GM12891 (cell line): Measurements from ENCODE around the gene FAM174C.
A peak's percentile ranks its signal among the peaks of the same experiment; 100 is the strongest.
"Not testable (repeated sequence)": the region's sequence is repeated elsewhere in the genome, so short reads cannot be mapped to it uniquely, and the experiment has no call there.

Source experiments
- DNase-seq: peaks from one replicate; pipeline ENCODE4 v3.0.0; 2011; ENCODE audit warnings: low spot score; ENCODE audit not compliant: insufficient read length
- FAIRE-seq: peaks from 2 replicates; lab custom pipeline; 2011; peaks lifted over from hg19 to GRCh38; lab: Jason Lieb, UNC
- PAX5 ChIP-seq: IDR thresholded peaks from 2 replicates; pipeline ENCODE4 v1.6.1; 2011; ENCODE audit warnings: low read length, moderate library complexity, mild to moderate bottlenecking; ENCODE audit not compliant: insufficient read depth, severe bottlenecking
- POLR2A ChIP-seq: IDR thresholded peaks from 2 replicates; pipeline ENCODE4 v1.6.1; 2011; ENCODE audit warnings: low read depth, low read length, control low read depth
- POLR2AphosphoS5 ChIP-seq: IDR thresholded peaks from 2 replicates; pipeline ENCODE4 v1.6.1; 2011; ENCODE audit warnings: low read depth, low read length, control low read depth
- POU2F2 ChIP-seq: IDR thresholded peaks from 2 replicates; pipeline ENCODE4 v1.6.1; 2011; ENCODE audit warnings: low read depth, mild to moderate bottlenecking, control low read depth, low read length, moderate library complexity
- SPI1 ChIP-seq: IDR thresholded peaks from 2 replicates; pipeline ENCODE4 v1.6.1; 2011; ENCODE audit warnings: low read depth, low read length, control low read depth
- TAF1 ChIP-seq: IDR thresholded peaks from 2 replicates; pipeline ENCODE4 v1.6.1; 2011; ENCODE audit warnings: low read depth, low read length, control low read depth

The FAM174C gene

DNA sequence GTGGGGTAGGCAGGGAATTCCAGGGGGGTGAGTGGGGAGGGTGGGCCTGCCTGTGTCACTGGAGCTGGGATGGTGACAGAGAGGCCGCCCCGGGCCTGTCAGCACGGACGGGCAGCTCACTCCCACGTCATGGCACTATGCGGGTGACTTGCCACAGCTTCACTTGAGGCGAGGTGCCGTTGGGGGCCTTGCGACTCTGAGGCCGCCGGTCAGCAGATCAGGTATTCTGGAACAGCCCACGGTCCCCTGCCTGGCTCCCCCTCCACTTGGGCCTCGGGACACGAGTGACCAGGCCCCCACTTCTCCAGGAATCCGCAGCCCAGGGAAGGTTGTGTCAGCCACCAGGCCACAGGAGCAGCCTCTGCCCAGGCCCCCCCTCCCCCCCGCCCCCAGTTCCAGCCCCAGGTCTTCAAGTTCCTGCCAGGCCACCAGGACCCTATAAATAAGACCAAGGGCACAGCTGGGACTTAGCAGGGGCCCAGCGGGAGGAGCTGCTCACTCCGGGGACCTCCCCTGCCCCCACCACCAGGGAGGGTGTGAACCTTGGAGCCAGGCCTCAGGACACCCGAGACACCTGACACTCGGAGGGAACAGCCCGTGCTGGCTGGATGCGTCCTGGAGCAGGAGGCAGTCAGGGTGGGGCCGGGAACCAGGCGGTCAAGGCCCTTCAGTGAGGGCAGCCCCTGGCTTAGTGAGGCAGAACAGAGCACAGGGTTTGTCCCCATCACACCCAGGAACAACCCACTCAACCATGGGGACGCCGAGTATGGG is 29.7 kb upstream of the FAM174C start:
- no peak for FAIRE-seq

DNA sequence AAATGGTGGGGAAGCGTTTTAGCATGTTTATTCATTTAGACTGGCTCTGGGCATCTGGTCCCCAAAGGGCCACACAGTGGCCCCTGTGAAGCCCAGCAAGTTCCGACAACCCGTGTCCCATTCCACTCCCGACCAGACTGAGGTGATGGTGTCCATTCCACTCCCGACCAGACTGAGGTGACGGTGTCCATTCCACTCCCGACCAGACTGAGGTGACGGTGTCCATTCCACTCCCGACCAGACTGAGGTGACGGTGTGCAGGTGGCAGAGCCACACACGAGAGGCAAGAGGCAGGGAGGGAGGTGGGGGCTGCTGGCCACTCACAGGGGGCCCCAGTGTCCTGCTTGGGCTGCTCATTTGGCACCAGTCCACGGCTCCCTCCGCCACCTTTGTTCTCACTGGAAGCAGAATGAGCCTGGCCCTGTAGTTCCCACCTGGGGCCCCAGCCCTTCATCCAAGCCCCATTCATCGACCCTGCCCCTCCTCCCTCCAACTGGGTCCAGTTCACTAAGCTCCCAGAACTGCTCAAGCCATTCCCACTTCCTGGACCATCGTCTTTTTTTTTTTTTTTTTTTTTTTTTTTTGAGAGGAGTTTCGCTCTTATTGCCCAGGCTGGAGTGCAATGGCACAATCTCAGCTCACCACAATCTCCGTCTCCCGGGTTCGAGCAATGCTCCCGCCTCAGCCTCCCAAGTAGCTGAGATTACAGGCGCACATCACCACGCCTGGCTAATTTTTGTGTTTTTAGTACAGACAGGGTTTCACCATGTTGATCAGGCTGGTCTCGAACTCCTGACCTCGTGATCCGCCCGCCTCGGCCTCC is 28.9 kb upstream of the FAM174C start:
- peak; percentile 58 for FAIRE-seq
- DNase-seq: not testable (repeated sequence)

More for the DNA sequence above, 29.7 kb upstream of the FAM174C start:
- no peak for TF ChIP-seq SPI1
- TF ChIP-seq TAF1: no peak
- TF ChIP-seq PAX5: no peak
- TF ChIP-seq POLR2A: no peak
- no peak for TF ChIP-seq POU2F2
- TF ChIP-seq POLR2AphosphoS5: no peak
- DNase-seq: no peak

DNA sequence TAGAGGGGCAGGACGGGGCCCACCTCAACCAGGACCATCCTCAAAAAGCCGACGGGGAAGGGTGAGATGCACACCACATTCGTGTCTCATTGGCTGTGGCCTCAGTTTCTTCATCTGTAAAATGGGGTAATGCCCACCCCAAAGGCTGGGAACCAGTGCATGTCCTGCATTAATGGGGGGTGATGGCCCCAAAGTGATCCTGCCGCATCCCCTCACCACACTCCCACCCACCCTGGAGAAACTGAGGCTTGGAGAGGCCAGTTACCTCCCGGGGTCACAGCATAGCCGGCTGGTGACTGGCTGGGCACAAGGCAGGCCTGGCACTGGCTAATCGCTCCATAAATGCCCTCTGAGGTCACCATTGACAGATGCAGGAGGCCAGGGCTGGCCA is 27.6 kb upstream of the FAM174C start:
- DNase-seq: no peak
- FAIRE-seq: no peak
- TF ChIP-seq PAX5 (no peak), POLR2AphosphoS5 (no peak), POLR2A (no peak), TAF1 (no peak), SPI1 (no peak), POU2F2 (no peak)

GRCh38 chr19:1248139-1248785 is 27.1 kb upstream of the FAM174C start, which contains the start of gene MIDN:
TSS of gene MIDN (plus strand) at chr19:1248583. CDS start at chr19:1250297, 1,714 bp downstream.
- no peak for DNase-seq
- TF ChIP-seq TAF1 (no peak), POLR2A (peak; percentile 87), SPI1 (no peak), PAX5 (no peak), POLR2AphosphoS5 (peak; percentile 82), POU2F2 (no peak)
- peak; percentile 87 for FAIRE-seq

- DNase-seq (no peak), FAIRE-seq (peak; percentile 82)
- TF ChIP-seq POU2F2: no peak
- peak; percentile 43 for TF ChIP-seq PAX5
- TF ChIP-seq SPI1: no peak
- TF ChIP-seq POLR2AphosphoS5: no peak; the same call in 1 of the 2 replicates
Measured at GRCh38 chr19:1248786-1249297, 26.5 kb upstream of the FAM174C start.

DNA sequence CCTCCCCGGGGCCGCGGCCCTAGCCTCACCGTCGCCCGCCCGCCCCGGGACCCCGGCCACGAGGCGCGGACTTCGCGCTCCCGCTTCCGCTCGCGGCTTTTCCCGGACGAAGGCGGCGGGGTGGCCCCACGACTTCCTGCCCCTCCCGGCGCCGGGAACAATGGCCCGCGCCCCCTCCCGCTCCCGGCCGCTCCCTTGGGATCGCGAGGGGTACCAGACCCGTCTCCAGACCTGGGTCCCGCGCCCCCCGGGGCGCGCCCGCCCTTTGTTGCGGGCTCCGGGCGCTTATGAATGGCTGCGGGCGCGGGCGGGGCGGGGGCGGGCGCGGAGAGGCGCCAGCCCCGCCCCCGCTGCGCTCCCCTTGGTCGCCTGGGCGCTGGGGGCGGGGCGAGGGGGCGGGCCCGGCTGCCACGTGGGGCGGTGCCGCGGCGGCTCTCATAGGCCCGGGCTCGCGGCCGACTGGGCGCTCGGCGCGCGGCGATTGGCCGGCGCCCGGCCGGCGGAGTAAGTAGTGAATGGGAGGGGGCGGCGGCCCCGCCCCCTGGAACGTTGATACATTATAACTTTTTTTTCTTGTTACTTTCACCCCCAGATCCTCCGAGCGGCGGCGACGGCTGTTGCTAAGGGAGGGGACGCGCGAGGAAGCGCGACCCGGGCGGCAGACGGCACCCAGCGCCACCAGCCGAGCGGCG is 25.9 kb upstream of the FAM174C start:
- peak; percentile 91 for FAIRE-seq
- TF ChIP-seq SPI1: no peak
- TF ChIP-seq POLR2AphosphoS5: peak; percentile 66; the same call in 1 of the 2 replicates
- peak; percentile 94 for DNase-seq

DNA sequence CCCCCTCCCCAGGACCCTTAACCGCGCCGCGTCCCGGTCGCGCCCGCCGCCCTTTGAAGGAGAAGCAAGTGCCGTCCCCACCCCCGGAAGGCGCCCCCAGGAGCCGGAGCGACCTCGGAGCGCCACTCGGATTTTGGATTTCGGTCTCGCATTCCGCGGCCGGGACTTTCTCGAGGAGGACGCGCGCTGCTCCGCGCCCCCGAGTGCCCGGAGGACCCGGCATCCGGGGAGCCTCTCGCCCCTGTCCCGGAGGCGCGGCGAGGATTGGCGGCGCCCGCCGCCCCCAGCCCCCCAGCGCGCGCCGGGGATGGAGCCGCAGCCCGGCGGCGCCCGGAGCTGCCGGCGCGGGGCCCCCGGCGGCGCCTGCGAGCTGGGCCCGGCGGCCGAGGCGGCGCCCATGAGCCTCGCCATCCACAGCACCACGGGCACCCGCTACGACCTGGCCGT is 25.3 kb upstream of the FAM174C start:
- FAIRE-seq (no peak), DNase-seq (no peak)
- TF ChIP-seq POLR2AphosphoS5: no peak
- TF ChIP-seq PAX5: no peak
- no peak for TF ChIP-seq SPI1
- TF ChIP-seq POLR2A: no peak

- DNase-seq (no peak), FAIRE-seq (peak; percentile 45)
- no peak for TF ChIP-seq TAF1
Measured at GRCh38 chr19:1250437-1251260, 24.7 kb upstream of the FAM174C start.
